H1 (cell line): ENCODE data around the gene TP73. TPM values are rescaled to one million over a fixed set of nuclear protein-coding genes. Genes with fewer than 3 reads are reported as not detected.

ENCODE experiments used
- CTCF ChIA-PET: fragments of 300-600 bp; sonication (Branson Sonifier 250); formaldehyde crosslinking; loops from one replicate; lab custom pipeline; 2021; ENCODE audit not compliant: partially characterized antibody; lab: Charles Lee
- POLR2A ChIA-PET: fragments of 300-600 bp; sonication (Branson Sonifier 250); formaldehyde crosslinking; loops from one replicate; lab custom pipeline; 2021; ENCODE audit warnings: inconsistent platforms; ENCODE audit not compliant: partially characterized antibody; lab: Charles Lee
- DNase-seq, 2 experiments: peaks; one replicate each; pipeline versions ENCODE4 v3.0.0 to v3.0.0-alpha.2; 2010 to 2022; ENCODE audit warnings: low spot score in 2 of 2, low read depth in 1 of 2, mixed read lengths in 1 of 2
- FAIRE-seq: peaks from 2 replicates; lab custom pipeline; 2011; peaks lifted over from hg19 to GRCh38; lab: Jason Lieb, UNC
- H2AFZ ChIP-seq: 2 replicates; pipeline ENCODE4 v1.8.1; 2012; ENCODE audit warnings: low read length, inconsistent platforms
- H2AK5ac ChIP-seq: 2 replicates; pipeline ENCODE4 v1.6.1; 2013; ENCODE audit warnings: low read depth, low read length
- H2BK120ac ChIP-seq: replicated peaks from 2 replicates; pipeline ENCODE3; 2013; ENCODE audit warnings: low read depth, low read length, inconsistent platforms
- H2BK12ac ChIP-seq: 2 replicates; pipeline ENCODE4 v1.6.1; 2013; ENCODE audit warnings: low read depth, low read length
- H2BK15ac ChIP-seq: 2 replicates; pipeline ENCODE4 v1.6.1; 2013; ENCODE audit warnings: low read length
- H2BK20ac ChIP-seq: 2 replicates; pipeline ENCODE4 v1.6.1; 2013; ENCODE audit warnings: low read length
- H2BK5ac ChIP-seq: 2 replicates; pipeline ENCODE4 v1.6.1; 2013; ENCODE audit warnings: low read depth, low read length
- H3K14ac ChIP-seq: 2 replicates; pipeline ENCODE4 v1.6.1; 2013; ENCODE audit warnings: inconsistent platforms; ENCODE audit not compliant: insufficient read length
- H3K18ac ChIP-seq: 2 replicates; pipeline ENCODE4 v1.6.1; 2013; ENCODE audit warnings: low read length; ENCODE audit errors: extremely low read depth
- H3K23ac ChIP-seq: 2 replicates; pipeline ENCODE4 v1.6.1; 2013; ENCODE audit warnings: inconsistent platforms; ENCODE audit not compliant: insufficient read length
- H3K23me2 ChIP-seq: 2 replicates; pipeline ENCODE4 v1.6.1; 2013; ENCODE audit warnings: low read depth, low read length
- H3K27ac ChIP-seq: 2 replicates; pipeline ENCODE4 v1.6.1; 2011; ENCODE audit warnings: low read depth, low read length, inconsistent platforms
- H3K27me3 ChIP-seq, 4 experiments: replicated peaks in 1 of 4; 1 replicate in 1 of 4; 2 replicates in 3 of 4; pipeline versions ENCODE4 v1.6.1 to v1.8.1; 2011 to 2013; ENCODE audit warnings: low read length in 3 of 4, mild to moderate bottlenecking in 3 of 4, inconsistent platforms in 2 of 4, mixed read lengths in 2 of 4, moderate library complexity in 1 of 4; ENCODE audit not compliant: control insufficient read depth in 3 of 4, insufficient read depth in 3 of 4; ENCODE audit errors: extremely low read depth in 1 of 4
- H3K36me3 ChIP-seq, 4 experiments: 2 replicates each; pipeline versions ENCODE4 v1.6.1 to v1.8.1; 2011 to 2013; ENCODE audit warnings: mild to moderate bottlenecking in 4 of 4, low read length in 3 of 4, moderate library complexity in 2 of 4, control low read depth in 1 of 4, inconsistent platforms in 1 of 4; ENCODE audit not compliant: insufficient read depth in 4 of 4, control insufficient read depth in 2 of 4
- H3K4ac ChIP-seq: replicated peaks from 2 replicates; pipeline ENCODE3; 2013; ENCODE audit warnings: low read length, low read depth, mixed read lengths, inconsistent platforms; ENCODE audit not compliant: insufficient read length
- H3K4me1 ChIP-seq, 4 experiments: replicated peaks in 1 of 4; 1 replicate in 1 of 4; 2 replicates in 3 of 4; pipeline versions ENCODE4 v1.6.1 to v1.8.1; 2011 to 2013; ENCODE audit warnings: low read length in 3 of 4, inconsistent platforms in 2 of 4, mixed read lengths in 1 of 4; ENCODE audit not compliant: insufficient read depth in 4 of 4, control insufficient read depth in 3 of 4
- H3K4me2 ChIP-seq, 2 experiments: 2 replicates each; pipeline versions ENCODE4 v1.6.1 to v1.8.1; 2011 to 2013; ENCODE audit warnings: low read depth in 2 of 2, low read length in 2 of 2, control low read depth in 1 of 2, inconsistent platforms in 1 of 2, mild to moderate bottlenecking in 1 of 2; ENCODE audit not compliant: insufficient read depth in 1 of 2
- H3K4me3 ChIP-seq, 4 experiments: fragments of 200-600, 300-600 bp in 1 of 4; sonication (generic), shearing (Covaris generic), sonication (Bioruptor Twin) in 1 of 4; 2 replicates each; pipeline versions ENCODE4 v1.5.1 to v1.8.1; 2011 to 2016; ENCODE audit warnings: low read length in 4 of 4, low read depth in 3 of 4, control low read depth in 2 of 4, inconsistent platforms in 2 of 4, mild to moderate bottlenecking in 2 of 4, mixed read lengths in 1 of 4, moderate library complexity in 1 of 4; ENCODE audit not compliant: insufficient read depth in 2 of 4; ENCODE audit errors: extremely low read depth in 1 of 4
- H3K56ac ChIP-seq: replicated peaks from 2 replicates; pipeline ENCODE3; 2013; ENCODE audit warnings: low read depth, mild to moderate bottlenecking, mixed read lengths, low read length, inconsistent platforms; ENCODE audit not compliant: insufficient read length
- H3K79me1 ChIP-seq: 2 replicates; pipeline ENCODE4 v1.6.1; 2013; ENCODE audit warnings: low read depth, low read length, control low read depth
- H3K79me2 ChIP-seq, 2 experiments: 2 replicates each; pipeline versions ENCODE4 v1.6.1 to v1.8.1; 2012 to 2013; ENCODE audit warnings: low read length in 2 of 2, mild to moderate bottlenecking in 2 of 2, inconsistent platforms in 1 of 2; ENCODE audit not compliant: insufficient read depth in 2 of 2, control insufficient read depth in 1 of 2
- H3K9ac ChIP-seq, 4 experiments: replicated peaks in 1 of 4; 1 replicate in 1 of 4; 2 replicates in 3 of 4; pipeline versions ENCODE4 v1.6.1 to v1.8.1; 2011 to 2013; ENCODE audit warnings: low read depth in 3 of 4, low read length in 3 of 4, control low read depth in 2 of 4, mild to moderate bottlenecking in 2 of 4, moderate library complexity in 2 of 4, inconsistent platforms in 1 of 4; ENCODE audit errors: extremely low read depth in 1 of 4
- H3K9me3 ChIP-seq, 2 experiments: 2 replicates each; pipeline versions ENCODE4 v1.6.1 to v1.8.1; 2012 to 2013; ENCODE audit warnings: mild to moderate bottlenecking in 2 of 2, moderate library complexity in 2 of 2, control low read depth in 1 of 2, inconsistent platforms in 1 of 2, low read depth in 1 of 2, low read length in 1 of 2, mixed read lengths in 1 of 2; ENCODE audit not compliant: insufficient read depth in 2 of 2
- H4K20me1 ChIP-seq, 2 experiments: replicated peaks in 1 of 2; 2 replicates each; pipeline versions ENCODE3 to v1.8.1; 2011 to 2013; ENCODE audit warnings: inconsistent platforms in 2 of 2, low read length in 2 of 2, mild to moderate bottlenecking in 1 of 2; ENCODE audit not compliant: insufficient read depth in 2 of 2, control insufficient read depth in 1 of 2
- H4K5ac ChIP-seq: 2 replicates; pipeline ENCODE4 v1.6.1; 2013; ENCODE audit warnings: low read length, low read depth, mixed read lengths, inconsistent platforms; ENCODE audit not compliant: insufficient read length
- H4K8ac ChIP-seq: 2 replicates; pipeline ENCODE4 v1.8.0; 2013; ENCODE audit warnings: mild to moderate bottlenecking, moderate library complexity, low read length, inconsistent platforms; ENCODE audit not compliant: insufficient read depth; ENCODE audit errors: extremely low read depth
- H4K91ac ChIP-seq: replicated peaks from 2 replicates; pipeline ENCODE3; 2013; ENCODE audit warnings: low read length, mixed read lengths, inconsistent platforms; ENCODE audit not compliant: insufficient read length
- ATF2 ChIP-seq: IDR thresholded peaks from 2 replicates; pipeline ENCODE4 v1.6.1; 2012; ENCODE audit warnings: low read length, inconsistent platforms
- HDAC2 ChIP-seq, 2 experiments: fragments of 300-600 bp in 1 of 2; sonication (generic) in 1 of 2; IDR thresholded peaks; 2 replicates each; pipeline ENCODE4 v1.6.1; 2011 to 2012; ENCODE audit warnings: low read depth in 2 of 2, low read length in 2 of 2, mild to moderate bottlenecking in 2 of 2, moderate library complexity in 2 of 2, borderline replicate concordance in 1 of 2, inconsistent platforms in 1 of 2
- KDM1A ChIP-seq: fragments of 200-600, 300-600 bp; sonication (generic); IDR thresholded peaks from 2 replicates; pipeline ENCODE4 v1.7.1; 2016; ENCODE audit warnings: mild to moderate bottlenecking, low read length, borderline replicate concordance
- WGBS, 2 experiments: shearing (Covaris generic) in 1 of 2; methylation state at CpG; one replicate each; pipeline versions ENCODE4 v1.1.6 to v1.1.7; 2013 to 2015; ENCODE audit warnings: low lambda C conversion rate in 2 of 2, mixed read lengths in 2 of 2, inconsistent platforms in 1 of 2, low coverage in 1 of 2, missing lambda C conversion rate in 1 of 2; ENCODE audit not compliant: insufficient replicate concordance in 2 of 2, insufficient coverage in 1 of 2, insufficient read length in 1 of 2; ENCODE audit errors: extremely low coverage in 1 of 2, missing lambda C conversion rate in 1 of 2; 5-methylcytosine and 5-hydroxymethylcytosine counted together
- polyA plus RNA-seq, 7 experiments: library from polyadenylated mRNA; depleted of rRNA in 3 of 7; stranded (reverse) in 5 of 7; unstranded in 2 of 7; fragments of >200 nt in 5 of 7; fragments of 200-250 nt in 2 of 7; gene quantifications; 1 replicate in 5 of 7; 2 replicates in 1 of 7; 4 replicates in 1 of 7; pipeline versions ENCODE4 v1.2.1 to v1.2.3, GENCODE V29; 2011 to 2013; ENCODE audit warnings: missing spikeins in 2 of 7, mixed read lengths in 2 of 7
- total RNA-seq: library from RNA; stranded (reverse); fragmentation: NEBNext Ultra II Directional; extraction: Animal tissue kit (Norgen Biotek cat#: 25700); gene quantifications from 2 replicates; pipeline ENCODE4 v1.2.1, GENCODE V29; 2021

Gene TP73
- total and polyA plus RNA-seq, 2 of the 8 experiments (the other 6 are each of a cell fraction or from before 2014, with no cell fraction given) = 2.6 to 3.1 TPM

- Histone ChIP-seq H3K23ac (no peak overlapping the region), H3K27me3 (peaks cover 0 to 3% (median 0%) of the 10 kb centered on the region in 4 experiments; a peak in 2 of 7 replicates), H3K79me2 (no peaks in the 10 kb centered on the region), H3K4me2 (no peak overlapping the region), H2AFZ (no peak overlapping the region), H2AK5ac (no peak overlapping the region), H3K14ac (no peak overlapping the region), H3K4me3 (no peak overlapping the region), H2BK15ac (0 out of 2 replicates have a peak overlapping the region, but pooled peaks have one; percentile 75), H3K79me1 (no peaks in the 10 kb centered on the region), H3K36me3 (no peaks in the 10 kb centered on the region), H3K9me3 (no peaks in the 10 kb centered on the region), H2BK5ac (no peak overlapping the region), H3K9ac (no peak overlapping the region), H2BK12ac (peak overlapping the region; percentile 75; the same call in 1 of the 2 replicates), H3K23me2 (peaks cover 4% of the 10 kb centered on the region; the same call in 1 of the 2 replicates), H3K4ac (no peak overlapping the region), H4K91ac (peak overlapping the region; percentile 29), H3K56ac (no peak overlapping the region), H3K4me1 (peaks cover 0 to 35% (median 24%) of the 10 kb centered on the region in 4 experiments; a peak in 6 of 7 replicates), H2BK20ac (no peak overlapping the region), H4K8ac (peak overlapping the region; percentile 83), H3K18ac (no peak overlapping the region), H4K20me1 (peaks cover 0 to 1% of the 10 kb centered on the region in 2 experiments), H4K5ac (no peak overlapping the region), H2BK120ac (no peak overlapping the region), H3K27ac (no peak overlapping the region)
- FAIRE-seq (no peak), DNase-seq (no peak)
- ChIA-PET POLR2A (interaction anchor here (1.5 kb wide), 1 partner anchor 62 kb away, joined by 3 read pairs; no protein-coding TSS in a partner anchor), CTCF (interaction anchor here (0.9 to 2.2 kb wide), 3 partner anchors 11 to 59 kb away, joined by 3 to 7 read pairs (median 5); no protein-coding TSS in a partner anchor)
- TF ChIP-seq HDAC2 (IDR thresholded peaks at IDR 0.05; ENCODE audit: borderline replicate concordance in 1 of 2, low read depth in 2 of 2, low read length in 2 of 2) = 0 out of 4 replicates have a peak, but pooled peaks of 1 of the 2 experiments have one; percentile 56
- TF ChIP-seq ATF2 = no peak
- peak; percentile 57; the same call in 1 of the 2 replicates for TF ChIP-seq KDM1A
- 86% methylated on average over 25 of the region's 25 CpGs; no CpG with 5 or more reads in 1 of the 2 experiments for WGBS, 2 experiments
Observed at GRCh38 chr1:3673381-3674099, 21.2 kb downstream of the TP73 start.
